AG09319 (cell line): ENCODE results near the gene P2RX4.
"Not testable (repeated sequence)": the region's sequence is repeated elsewhere in the genome, so short reads cannot be mapped to it uniquely, and the experiment has no call there.

Source experiments
- DNase-seq: peaks from one replicate; pipeline ENCODE4 v3.0.0-alpha.2; 2010; ENCODE audit warnings: low read depth; ENCODE audit errors: extremely low read depth
- CTCF ChIP-seq: IDR thresholded peaks from 2 replicates; pipeline ENCODE4 v1.5.1; 2011; ENCODE audit warnings: low read depth, mild to moderate bottlenecking, inconsistent platforms, low read length, moderate library complexity

Gene P2RX4

GRCh38 chr12:121226399-121226798, 16.5 kb downstream of the P2RX4 start:
- DNase-seq: no peak
- no peak for TF ChIP-seq CTCF

GRCh38 chr12:121226871-121227270, 16.9 kb downstream of the P2RX4 start:
- DNase-seq: not testable (repeated sequence)

GRCh38 chr12:121227294-121227693, 17.4 kb downstream of the P2RX4 start:
- DNase-seq: no peak
- TF ChIP-seq CTCF: no peak

- DNase-seq: no peak
- TF ChIP-seq CTCF: no peak
These were observed 19.2 kb downstream of the P2RX4 start for GRCh38 chr12:121228919-121229665.

GRCh38 chr12:121229826-121230537, 20.1 kb downstream of the P2RX4 start:
- TF ChIP-seq CTCF: peak; percentile 87
- peak; percentile 42 for DNase-seq

GRCh38 chr12:121230538-121230907, 20.6 kb downstream of the P2RX4 start:
- no peak for TF ChIP-seq CTCF
- no peak for DNase-seq

- TF ChIP-seq CTCF: no peak
- DNase-seq: no peak
These were observed 22.2 kb downstream of the P2RX4 start for GRCh38 chr12:121232163-121232562.
